22Rv1 (cell line): ENCODE results near the gene PCYT2.

ENCODE experiments used
- CTCF ChIP-seq: fragments of 450-650 bp; IDR thresholded peaks from 2 replicates; pipeline ENCODE4 v1.5.1; 2017; ENCODE audit warnings: mild to moderate bottlenecking
- ZFX ChIP-seq: fragments of 450-650 bp; IDR thresholded peaks from 2 replicates; pipeline ENCODE4 v1.6.1; 2017; ENCODE audit warnings: antibody characterized with exemption, borderline replicate concordance

- TF ChIP-seq CTCF, result no peak
- no peak for TF ChIP-seq ZFX
Measured at GRCh38 chr17:81948635-81949378, 37.6 kb upstream of the PCYT2 start.
